ENCODE results near the gene UBTD2. TPM values are rescaled to one million over a fixed set of nuclear protein-coding genes. Genes with fewer than 3 reads are reported as not detected.

The UBTD2 gene
- total RNA-seq, 2 experiments from 2014 or later = 7.9 to 8.3 TPM

DNA sequence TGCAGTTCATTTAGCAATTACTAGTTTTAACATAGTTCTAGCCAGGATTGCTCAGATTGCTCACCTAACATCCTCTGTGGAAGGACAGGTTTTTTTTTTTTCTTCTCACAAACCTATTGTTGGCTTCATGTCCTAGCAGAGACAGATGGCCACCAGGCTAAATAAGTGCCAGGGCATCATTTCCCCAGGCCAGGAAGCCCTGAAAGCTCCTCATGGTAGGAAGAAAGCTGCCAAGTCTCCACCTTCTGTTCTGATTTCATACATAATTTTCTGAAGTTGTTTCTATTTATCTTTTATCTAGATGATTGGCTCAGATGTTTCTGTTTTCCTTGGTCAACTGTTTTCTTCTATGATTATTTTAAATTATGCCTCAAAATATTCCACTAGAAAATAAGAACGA lies 58.6 kb downstream of the UBTD2 start:
- intact Hi-C loops (cut with micrococcal nuclease) = loop anchor here (2.0 kb wide), 1 partner anchor 50 kb away; no protein-coding TSS in a partner anchor
- ChIA-PET CTCF (interaction anchor here (1.0 to 1.6 kb wide), 4 partner anchors 13 to 68 kb away, joined by 3 to 4 read pairs (median 3); partner anchors contain the start of genes STK10 and UBTD2), POLR2A (interaction anchor here (0.9 to 1.1 kb wide), 2 partner anchors 16 to 114 kb away, joined by 3 read pairs; no protein-coding TSS in a partner anchor)
- no peaks in the 10 kb centered on the region for H3K9me3 Mint-ChIP-seq
- ATAC-seq = peak; percentile 4
- peak overlapping the region; percentile 32 for H3K27ac Mint-ChIP-seq
- H3K4me1 Mint-ChIP-seq (ENCODE audit: low read depth) = peaks cover 34% of the 10 kb centered on the region
- no peak for DNase-seq
- TF ChIP-seq, protein P1, sequence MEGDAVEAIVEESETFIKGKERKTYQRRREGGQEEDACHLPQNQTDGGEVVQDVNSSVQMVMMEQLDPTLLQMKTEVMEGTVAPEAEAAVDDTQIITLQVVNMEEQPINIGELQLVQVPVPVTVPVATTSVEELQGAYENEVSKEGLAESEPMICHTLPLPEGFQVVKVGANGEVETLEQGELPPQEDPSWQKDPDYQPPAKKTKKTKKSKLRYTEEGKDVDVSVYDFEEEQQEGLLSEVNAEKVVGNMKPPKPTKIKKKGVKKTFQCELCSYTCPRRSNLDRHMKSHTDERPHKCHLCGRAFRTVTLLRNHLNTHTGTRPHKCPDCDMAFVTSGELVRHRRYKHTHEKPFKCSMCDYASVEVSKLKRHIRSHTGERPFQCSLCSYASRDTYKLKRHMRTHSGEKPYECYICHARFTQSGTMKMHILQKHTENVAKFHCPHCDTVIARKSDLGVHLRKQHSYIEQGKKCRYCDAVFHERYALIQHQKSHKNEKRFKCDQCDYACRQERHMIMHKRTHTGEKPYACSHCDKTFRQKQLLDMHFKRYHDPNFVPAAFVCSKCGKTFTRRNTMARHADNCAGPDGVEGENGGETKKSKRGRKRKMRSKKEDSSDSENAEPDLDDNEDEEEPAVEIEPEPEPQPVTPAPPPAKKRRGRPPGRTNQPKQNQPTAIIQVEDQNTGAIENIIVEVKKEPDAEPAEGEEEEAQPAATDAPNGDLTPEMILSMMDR (IDR thresholded peaks at IDR 0.05) = no peak
- H3K4me3 Mint-ChIP-seq = no peak overlapping the region
- H3K36me3 Mint-ChIP-seq (ENCODE audit: low read depth) = peaks cover 45% of the 10 kb centered on the region
- H3K27me3 Mint-ChIP-seq = no peaks in the 10 kb centered on the region

DNA sequence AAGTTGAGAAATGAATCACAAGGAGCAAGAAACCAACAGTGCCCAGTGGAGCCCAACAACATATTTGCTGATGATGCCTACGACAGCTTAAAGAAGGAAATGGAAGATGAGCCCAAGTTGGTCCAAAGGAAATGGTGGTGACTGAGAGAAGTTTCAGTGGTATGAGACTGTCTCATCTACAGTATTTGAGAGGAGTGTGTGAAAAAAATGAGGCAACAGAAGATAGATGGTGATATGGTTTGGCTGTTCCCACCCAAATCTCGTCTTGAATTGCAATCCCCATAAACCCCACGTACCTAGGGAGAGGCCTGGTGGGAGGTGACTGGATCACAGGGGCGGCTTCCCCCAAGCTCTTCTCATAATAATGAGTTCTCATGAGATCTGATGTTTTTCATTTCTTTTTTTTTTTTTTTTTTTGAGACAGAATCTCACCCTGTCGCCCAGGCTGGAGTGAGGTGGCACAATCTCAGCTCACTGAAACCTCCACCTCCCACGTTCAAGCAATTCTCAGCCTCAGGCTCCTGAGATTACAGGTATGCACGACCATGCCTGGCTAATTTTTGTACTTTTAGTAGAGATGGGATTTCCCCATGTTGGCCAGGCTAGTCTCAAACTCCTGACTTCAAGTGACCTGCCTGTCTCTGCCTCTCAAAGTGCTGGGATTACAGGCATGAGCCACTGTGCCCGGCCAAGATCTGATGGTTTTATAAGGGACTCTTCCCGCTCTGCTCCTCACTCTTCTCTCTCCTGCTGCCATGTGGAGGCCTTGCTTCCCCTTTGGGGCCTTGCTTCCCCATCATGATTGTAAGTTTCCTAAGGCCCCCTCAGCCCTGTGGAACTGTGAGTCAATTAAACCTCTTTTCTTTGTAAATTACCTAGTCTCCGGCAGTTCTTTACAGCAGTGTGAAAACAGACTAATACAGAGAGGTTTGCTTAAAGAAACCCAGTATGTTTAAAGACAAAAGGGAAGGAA lies 59.4 kb downstream of the UBTD2 start:
- Mint-ChIP-seq H3K9me3 (peaks cover 2% of the 10 kb centered on the region), H3K4me1 (ENCODE audit: low read depth) (peaks cover 30% of the 10 kb centered on the region), H3K4me3 (no peak overlapping the region), H3K36me3 (ENCODE audit: low read depth) (peaks cover 50% of the 10 kb centered on the region), H3K27me3 (no peaks in the 10 kb centered on the region), H3K27ac (peak overlapping the region; percentile 77)
- intact Hi-C loops (cut with micrococcal nuclease) = loop anchor here (2.0 kb wide), 1 partner anchor 51 kb away; no protein-coding TSS in a partner anchor
- TF ChIP-seq, protein P1 (IDR thresholded peaks at IDR 0.05) = no peak
- ChIA-PET POLR2A (interaction anchor here (0.6 to 1.4 kb wide), 6 partner anchors 10 to 117 kb away, joined by 3 to 4 read pairs (median 3); no protein-coding TSS in a partner anchor), CTCF (interaction anchor here (1.3 to 1.6 kb wide), 4 partner anchors 12 to 59 kb away, joined by 3 to 4 read pairs (median 3); partner anchors contain the start of genes STK10 and UBTD2)
- ATAC-seq (peak; percentile 88), DNase-seq (peak; percentile 77)

DNA sequence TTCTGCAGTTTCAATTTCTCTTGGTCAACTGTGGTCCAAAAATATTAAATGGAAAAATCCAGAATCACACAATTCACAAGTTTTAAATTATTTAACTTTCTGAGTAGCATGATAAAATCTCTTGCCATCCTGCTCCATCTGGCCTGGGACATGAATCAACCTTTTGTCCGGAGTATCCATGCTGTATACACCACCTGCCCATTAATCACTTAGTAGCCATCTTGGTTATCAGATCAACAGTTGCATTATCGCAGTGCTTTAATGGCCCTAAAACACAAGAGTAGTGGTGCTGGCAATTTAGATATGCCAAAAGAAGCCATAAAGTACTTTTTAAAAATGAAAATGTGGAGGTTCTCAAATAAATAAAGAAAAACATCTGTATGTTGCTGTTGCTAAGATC lies 64.3 kb downstream of the UBTD2 start:
- CTCF ChIA-PET = no interaction called here

DNA sequence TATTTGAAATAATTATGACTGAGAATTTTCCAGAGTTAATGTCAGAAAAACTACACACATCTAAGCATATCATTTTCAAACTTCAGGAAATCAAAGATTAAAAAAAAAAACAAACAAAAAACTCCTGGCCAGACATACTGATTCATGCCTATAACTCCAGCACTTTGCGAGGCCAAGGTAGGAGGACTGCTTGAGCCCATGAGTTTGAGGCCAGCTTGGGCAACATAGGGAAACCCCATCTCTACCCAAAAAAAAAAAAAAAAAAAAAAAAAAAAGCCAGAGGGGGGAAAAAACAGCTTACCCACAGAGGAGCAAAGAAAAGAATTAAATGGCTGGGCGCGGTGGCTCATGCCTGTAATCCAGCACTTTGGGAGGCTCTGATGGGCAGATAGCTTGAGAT lies 67.2 kb downstream of the UBTD2 start:
- Mint-ChIP-seq H3K36me3 (ENCODE audit: low read depth) (peaks cover 42% of the 10 kb centered on the region), H3K4me1 (ENCODE audit: low read depth) (no peaks in the 10 kb centered on the region), H3K4me3 (no peak overlapping the region), H3K27me3 (no peaks in the 10 kb centered on the region), H3K9me3 (peaks cover 6% of the 10 kb centered on the region), H3K27ac (no peak overlapping the region)
- intact Hi-C loops (cut with micrococcal nuclease) = no loop called here
- ATAC-seq (no peak), DNase-seq (no peak)
- POLR2A ChIA-PET = no interaction called here
- CTCF ChIA-PET = interaction anchor here (0.9 kb wide), 1 partner anchor 28 kb away, joined by 3 read pairs; the partner anchor contains the start of gene STK10
- TF ChIP-seq, protein P1 (IDR thresholded peaks at IDR 0.05) = no peak

More for the DNA sequence above, 64.3 kb downstream of the UBTD2 start:
- ATAC-seq (no peak), DNase-seq (no peak)
- Mint-ChIP-seq H3K9me3 (peaks cover 6% of the 10 kb centered on the region), H3K4me1 (ENCODE audit: low read depth) (peaks cover 13% of the 10 kb centered on the region), H3K27me3 (no peaks in the 10 kb centered on the region), H3K27ac (no peak overlapping the region), H3K36me3 (ENCODE audit: low read depth) (peaks cover 49% of the 10 kb centered on the region), H3K4me3 (no peak overlapping the region)
- TF ChIP-seq, protein P1 (IDR thresholded peaks at IDR 0.05) = no peak
- intact Hi-C loops (cut with micrococcal nuclease) = no loop called here
- POLR2A ChIA-PET = no interaction called here
